CD14-positive monocyte (primary cell): ENCODE results near the gene ALKBH3. TPM values are rescaled to one million over a fixed set of nuclear protein-coding genes. Genes with fewer than 3 reads are reported as not detected.

Experiments
- DNase-seq, 3 donors: peaks; one replicate each; pipeline ENCODE4 v3.0.0-alpha.2; 2011 to 2022
- H2AFZ ChIP-seq: 2 replicates; pipeline ENCODE4 v1.6.0; 2012; ENCODE audit warnings: mild to moderate bottlenecking, low read depth, low read length, inconsistent platforms; ENCODE audit not compliant: insufficient read depth, poor library complexity, severe bottlenecking
- H3K27ac ChIP-seq, 2 donors: 1 replicate in 1 of 2; 2 replicates in 1 of 2; pipeline ENCODE4 v1.5.1; 2012 to 2013; ENCODE audit warnings: low read length in 2 of 2, control low read depth in 1 of 2, inconsistent platforms in 1 of 2, low read depth in 1 of 2, mild to moderate bottlenecking in 1 of 2
- H3K27me3 ChIP-seq, 2 donors: one replicate each; pipeline versions ENCODE4 v1.6.0 to v1.6.1; 2011 to 2013; ENCODE audit warnings: low read length in 2 of 2; ENCODE audit not compliant: control insufficient read depth in 2 of 2, insufficient read depth in 2 of 2
- H3K36me3 ChIP-seq, 2 donors: replicated peaks in 1 of 2; 1 replicate in 1 of 2; 2 replicates in 1 of 2; pipeline versions ENCODE4 v1.5.1 to v1.6.1; 2012 to 2013; ENCODE audit warnings: low read length in 2 of 2, control low read depth in 1 of 2, inconsistent platforms in 1 of 2, mild to moderate bottlenecking in 1 of 2; ENCODE audit not compliant: insufficient read depth in 2 of 2, control insufficient read depth in 1 of 2
- H3K4me1 ChIP-seq, 2 donors: 1 replicate in 1 of 2; 2 replicates in 1 of 2; pipeline versions ENCODE4 v1.5.1 to v1.6.1; 2012 to 2013; ENCODE audit warnings: low read length in 2 of 2, control low read depth in 1 of 2, inconsistent platforms in 1 of 2, mild to moderate bottlenecking in 1 of 2, moderate library complexity in 1 of 2; ENCODE audit not compliant: insufficient read depth in 2 of 2, control insufficient read depth in 1 of 2
- H3K4me2 ChIP-seq: replicated peaks from 2 replicates; pipeline ENCODE3; 2012; ENCODE audit warnings: low read length, moderate library complexity, mild to moderate bottlenecking; ENCODE audit not compliant: poor library complexity, severe bottlenecking; ENCODE audit errors: extremely low read depth
- H3K4me3 ChIP-seq, 3 experiments: fragments of 200-600 bp in 1 of 3; sonication (generic) in 1 of 3; replicated peaks in 1 of 3; 1 replicate in 2 of 3; 2 replicates in 1 of 3; pipeline ENCODE4 v1.5.1; 2011 to 2013; ENCODE audit warnings: low read length in 3 of 3, mild to moderate bottlenecking in 3 of 3, control low read depth in 2 of 3, low read depth in 2 of 3, inconsistent platforms in 1 of 3, moderate library complexity in 1 of 3
- H3K79me2 ChIP-seq: 2 replicates; pipeline ENCODE4 v1.6.0; 2012; ENCODE audit warnings: mild to moderate bottlenecking, control low read depth, inconsistent platforms, low read length, moderate library complexity; ENCODE audit not compliant: insufficient read depth
- H3K9ac ChIP-seq: 2 replicates; pipeline ENCODE4 v1.6.0; 2017; ENCODE audit warnings: low read length, mild to moderate bottlenecking; ENCODE audit not compliant: insufficient read depth, poor library complexity, severe bottlenecking
- H3K9me3 ChIP-seq, 2 donors: replicated peaks in 1 of 2; 1 replicate in 1 of 2; 2 replicates in 1 of 2; pipeline versions ENCODE4 v1.5.1 to v1.6.1; 2012 to 2013; ENCODE audit warnings: low read length in 2 of 2, control low read depth in 1 of 2; ENCODE audit not compliant: control insufficient read depth in 1 of 2, insufficient read depth in 1 of 2
- H4K20me1 ChIP-seq: 2 replicates; pipeline ENCODE4 v1.6.0; 2012; ENCODE audit warnings: mild to moderate bottlenecking, low read length, control low read depth, moderate library complexity; ENCODE audit not compliant: insufficient read depth
- H3K27ac Mint-ChIP-seq, 7 donors: one replicate each; pipeline ENCODE4 v1.8.0; 2020; ENCODE audit warnings: mild to moderate bottlenecking in 7 of 7, mixed read lengths in 7 of 7, moderate library complexity in 6 of 7, inconsistent platforms in 2 of 7
- H3K27me3 Mint-ChIP-seq, 3 donors: one replicate each; pipeline ENCODE4 v1.8.0; 2021 to 2022; ENCODE audit warnings: low read depth in 3 of 3, mild to moderate bottlenecking in 3 of 3, mixed read lengths in 3 of 3, moderate library complexity in 3 of 3, inconsistent platforms in 1 of 3
- H3K36me3 Mint-ChIP-seq, 2 donors: one replicate each; pipeline ENCODE4 v1.8.0; 2020; ENCODE audit warnings: mixed read lengths in 2 of 2, inconsistent platforms in 1 of 2, mild to moderate bottlenecking in 1 of 2
- H3K4me1 Mint-ChIP-seq: one replicate; pipeline ENCODE4 v1.8.0; 2020; ENCODE audit warnings: mild to moderate bottlenecking, mixed read lengths
- H3K4me3 Mint-ChIP-seq, 2 donors: one replicate each; pipeline ENCODE4 v1.8.0; 2020; ENCODE audit warnings: mild to moderate bottlenecking in 2 of 2, mixed read lengths in 2 of 2, moderate library complexity in 1 of 2
- H3K9me3 Mint-ChIP-seq, 7 donors: one replicate each; pipeline ENCODE4 v1.8.0; 2020 to 2022; ENCODE audit warnings: mixed read lengths in 7 of 7, mild to moderate bottlenecking in 6 of 7, moderate library complexity in 6 of 7, inconsistent platforms in 2 of 7
- CTCF ChIP-seq: fragments of 200-600 bp; IDR thresholded peaks from one replicate; pipeline ENCODE4 v1.8.0; 2022; ENCODE audit warnings: antibody characterized with exemption, mild to moderate bottlenecking
- WGBS: methylation state at CpG from one replicate; pipeline ENCODE4 v1.1.5; 2013; ENCODE audit warnings: missing lambda C conversion rate; ENCODE audit not compliant: insufficient coverage; 5-methylcytosine and 5-hydroxymethylcytosine counted together
- intact Hi-C, 2 donors: fragments of 100-400 bp; cut with micrococcal nuclease; formaldehyde crosslinking; loops; one replicate each; pipeline versions ENCODE4 v1.15.0 to v1.15.1; 2023
- polyA plus RNA-seq, 3 donors: library from polyadenylated mRNA; depleted of rRNA in 1 of 3; unstranded in 2 of 3; stranded (reverse) in 1 of 3; fragments of 300-500 nt in 2 of 3; fragments of >200 nt in 1 of 3; fragmentation: Illumina TruSeq in 2 of 3; gene quantifications; 1 replicate in 2 of 3; 2 replicates in 1 of 3; pipeline ENCODE4 v1.2.3, GENCODE V29; 2012 to 2021

The ALKBH3 gene
- polyA plus RNA-seq, 3 donors = 22.1 to 25.8 (median 22.7) TPM

GRCh38 chr11:43908191-43908590, 27.6 kb downstream of the ALKBH3 start:
- Histone ChIP-seq H3K4me2 (no peak overlapping the region), H4K20me1 (no peaks in the 10 kb centered on the region), H3K9ac (no peak overlapping the region), H3K27ac (no peak overlapping the region), H3K9me3 (no peaks in the 10 kb centered on the region), H3K4me1 (no peaks in the 10 kb centered on the region), H2AFZ (no peak overlapping the region), H3K27me3 (no peaks in the 10 kb centered on the region), H3K79me2 (no peaks in the 10 kb centered on the region), H3K36me3 (peaks cover 30 to 86% of the 10 kb centered on the region in 2 donors), H3K4me3 (no peak overlapping the region)
- H3K27me3 Mint-ChIP-seq = no peaks in the 10 kb centered on the region
- H3K27ac Mint-ChIP-seq = no peak overlapping the region
- no peak for DNase-seq
- peaks cover 2% of the 10 kb centered on the region for H3K4me1 Mint-ChIP-seq
- TF ChIP-seq CTCF = no peak
- peaks cover 65 to 71% of the 10 kb centered on the region in 2 donors for H3K36me3 Mint-ChIP-seq
- no peaks in the 10 kb centered on the region for H3K9me3 Mint-ChIP-seq
- WGBS = 100% methylated on average over 2 of the region's 2 CpGs
- intact Hi-C loops = no loop called here
- no peak overlapping the region for H3K4me3 Mint-ChIP-seq

- no peaks in the 10 kb centered on the region for H4K20me1 ChIP-seq
- Mint-ChIP-seq H3K27ac (no peak overlapping the region), H3K4me3 (no peak overlapping the region), H3K9me3 (no peaks in the 10 kb centered on the region), H3K27me3 (no peaks in the 10 kb centered on the region), H3K4me1 (peaks cover 2% of the 10 kb centered on the region), H3K36me3 (peaks cover 64 to 71% of the 10 kb centered on the region in 2 donors)
- H2AFZ ChIP-seq = no peak overlapping the region
- H3K4me1 ChIP-seq = no peaks in the 10 kb centered on the region
- no peaks in the 10 kb centered on the region for H3K27me3 ChIP-seq
- intact Hi-C loops = no loop called here
- H3K9me3 ChIP-seq = no peaks in the 10 kb centered on the region
- no peak overlapping the region for H3K9ac ChIP-seq
- WGBS = 100% methylated on average over 6 of the region's 7 CpGs
- H3K27ac ChIP-seq = no peak overlapping the region
- no peak for TF ChIP-seq CTCF
- H3K4me3 ChIP-seq = no peak overlapping the region
- no peaks in the 10 kb centered on the region for H3K79me2 ChIP-seq
- H3K4me2 ChIP-seq = no peak overlapping the region
- DNase-seq = no peak
- H3K36me3 ChIP-seq = peaks cover 29 to 86% of the 10 kb centered on the region in 2 donors
Measured at GRCh38 chr11:43908683-43909082, 28.1 kb downstream of the ALKBH3 start.
